HUES64 (cell line): ENCODE data around the gene SLC4A2.

Source experiments
- H3K27ac ChIP-seq: 2 replicates; pipeline ENCODE4 v1.7.0; 2013; ENCODE audit warnings: low read depth, low read length, inconsistent platforms
- H3K27me3 ChIP-seq: 2 replicates; pipeline ENCODE4 v1.6.1; 2013; ENCODE audit warnings: mild to moderate bottlenecking, low read length; ENCODE audit not compliant: insufficient read depth
- H3K36me3 ChIP-seq: 2 replicates; pipeline ENCODE4 v1.6.1; 2013; ENCODE audit warnings: mild to moderate bottlenecking, low read length; ENCODE audit not compliant: insufficient read depth
- H3K4me1 ChIP-seq: 2 replicates; pipeline ENCODE4 v1.6.1; 2013; ENCODE audit warnings: mild to moderate bottlenecking, low read length, moderate library complexity; ENCODE audit not compliant: insufficient read depth
- H3K4me3 ChIP-seq: 2 replicates; pipeline ENCODE4 v1.5.1; 2013; ENCODE audit warnings: mild to moderate bottlenecking, low read length, moderate library complexity
- H3K9ac ChIP-seq: 2 replicates; pipeline ENCODE4 v1.6.1; 2013; ENCODE audit warnings: mild to moderate bottlenecking, low read depth, low read length
- H3K9me3 ChIP-seq: 2 replicates; pipeline ENCODE4 v1.6.1; 2013; ENCODE audit warnings: low read depth, low read length; ENCODE audit not compliant: insufficient read depth
- WGBS: fragments of 150-250, 120-280 bp; methylation state at CpG from one replicate; pipeline ENCODE4 v1.1.7; 2013; ENCODE audit warnings: missing lambda C conversion rate; 5-methylcytosine and 5-hydroxymethylcytosine counted together

SLC4A2 gene

GRCh38 chr7:151057989-151058780 lies 1.2 kb upstream of the SLC4A2 start:
- Histone ChIP-seq H3K4me1 (peaks cover 35% of the 10 kb centered on the region), H3K27me3 (peaks cover 32% of the 10 kb centered on the region), H3K36me3 (no peaks in the 10 kb centered on the region), H3K9me3 (no peaks in the 10 kb centered on the region), H3K4me3 (peak overlapping the region; percentile 86), H3K27ac (peak overlapping the region; percentile 85), H3K9ac (peak overlapping the region; percentile 36; the same call in 1 of the 2 replicates)
- WGBS, result 6% methylated on average over 46 of the region's 46 CpGs

GRCh38 chr7:151058781-151059366 lies 515 bp upstream of the SLC4A2 start:
- 12% methylated on average over 18 of the region's 18 CpGs for WGBS

GRCh38 chr7:151060113-151060415 lies 675 bp downstream of the SLC4A2 start:
- peaks cover 32% of the 10 kb centered on the region for H3K27me3 ChIP-seq
- WGBS, result 1% methylated on average over 16 of the region's 17 CpGs
- H3K36me3 ChIP-seq, result peaks cover 8% of the 10 kb centered on the region

More at GRCh38 chr7:151058781-151059366, 515 bp upstream of the SLC4A2 start:
- Histone ChIP-seq H3K4me3 (peak overlapping the region; percentile 86), H3K36me3 (no peaks in the 10 kb centered on the region), H3K27me3 (peaks cover 32% of the 10 kb centered on the region), H3K9me3 (no peaks in the 10 kb centered on the region), H3K9ac (peak overlapping the region; percentile 57), H3K4me1 (peaks cover 35% of the 10 kb centered on the region), H3K27ac (peak overlapping the region; percentile 85; the same call in 1 of the 2 replicates)

GRCh38 chr7:151060416-151061212 lies 1.2 kb downstream of the SLC4A2 start:
- H3K4me1 ChIP-seq, result peaks cover 35% of the 10 kb centered on the region
- no peaks in the 10 kb centered on the region for H3K9me3 ChIP-seq
- peak overlapping the region; percentile 86 for H3K4me3 ChIP-seq
- H3K36me3 ChIP-seq, result peaks cover 13% of the 10 kb centered on the region
- H3K27me3 ChIP-seq, result peaks cover 31% of the 10 kb centered on the region
- 8% methylated on average over 16 of the region's 21 CpGs for WGBS
- no peak overlapping the region for H3K27ac ChIP-seq
- peak overlapping the region; percentile 51 for H3K9ac ChIP-seq

More at GRCh38 chr7:151060113-151060415, 675 bp downstream of the SLC4A2 start:
- peak overlapping the region; percentile 86 for H3K4me3 ChIP-seq
- H3K4me1 ChIP-seq, result peaks cover 35% of the 10 kb centered on the region
- no peak overlapping the region for H3K27ac ChIP-seq
- peak overlapping the region; percentile 51 for H3K9ac ChIP-seq
- no peaks in the 10 kb centered on the region for H3K9me3 ChIP-seq

GRCh38 chr7:151061213-151062110 lies 2.1 kb downstream of the SLC4A2 start:
- H3K36me3 ChIP-seq, result peaks cover 20% of the 10 kb centered on the region
- peak overlapping the region; percentile 39 for H3K4me3 ChIP-seq
- 16% methylated on average over 33 of the region's 33 CpGs for WGBS

GRCh38 chr7:151062111-151062398 lies 2.7 kb downstream of the SLC4A2 start:
- peak overlapping the region; percentile 39 for H3K4me3 ChIP-seq
- no peaks in the 10 kb centered on the region for H3K9me3 ChIP-seq
- no peak overlapping the region; the same call in 1 of the 2 replicates for H3K27ac ChIP-seq
- H3K9ac ChIP-seq, result peak overlapping the region; percentile 2; the same call in 1 of the 2 replicates
- H3K27me3 ChIP-seq, result peaks cover 17% of the 10 kb centered on the region; the same call in 1 of the 2 replicates
- WGBS, result 10% methylated on average over 11 of the region's 11 CpGs
- peaks cover 30% of the 10 kb centered on the region for H3K4me1 ChIP-seq
- peaks cover 26% of the 10 kb centered on the region for H3K36me3 ChIP-seq

More at GRCh38 chr7:151061213-151062110, 2.1 kb downstream of the SLC4A2 start:
- Histone ChIP-seq H3K27me3 (peaks cover 23% of the 10 kb centered on the region), H3K9ac (peak overlapping the region; percentile 2; the same call in 1 of the 2 replicates), H3K27ac (no peak overlapping the region; the same call in 1 of the 2 replicates), H3K4me1 (peaks cover 32% of the 10 kb centered on the region), H3K9me3 (no peaks in the 10 kb centered on the region)

- Histone ChIP-seq H3K4me3 (peak overlapping the region; percentile 63), H3K36me3 (peaks cover 32% of the 10 kb centered on the region), H3K27ac (peak overlapping the region; percentile 91), H3K9me3 (no peaks in the 10 kb centered on the region), H3K9ac (peak overlapping the region; percentile 71), H3K4me1 (peaks cover 30% of the 10 kb centered on the region), H3K27me3 (peaks cover 13% of the 10 kb centered on the region; the same call in 1 of the 2 replicates)
- WGBS, result 1% methylated on average over 36 of the region's 43 CpGs
These were observed 3.2 kb downstream of the SLC4A2 start for GRCh38 chr7:151062399-151063211.

- Histone ChIP-seq H3K9me3 (no peaks in the 10 kb centered on the region), H3K9ac (0 out of 2 replicates have a peak overlapping the region, but pooled peaks have one; percentile 8), H3K4me1 (peaks cover 30% of the 10 kb centered on the region), H3K36me3 (peaks cover 38% of the 10 kb centered on the region), H3K4me3 (peak overlapping the region; percentile 63), H3K27me3 (peaks cover 13% of the 10 kb centered on the region; the same call in 1 of the 2 replicates), H3K27ac (no peak overlapping the region)
- WGBS, result 7% methylated on average over 11 of the region's 11 CpGs
These were observed 3.8 kb downstream of the SLC4A2 start for GRCh38 chr7:151063212-151063561.

- H3K4me3 ChIP-seq, result no peak overlapping the region
- 95% methylated on average over 18 of the region's 18 CpGs for WGBS
- no peak overlapping the region for H3K9ac ChIP-seq
- H3K4me1 ChIP-seq, result peaks cover 20% of the 10 kb centered on the region
- no peak overlapping the region for H3K27ac ChIP-seq
- H3K9me3 ChIP-seq, result no peaks in the 10 kb centered on the region
- H3K36me3 ChIP-seq, result peaks cover 48% of the 10 kb centered on the region
- H3K27me3 ChIP-seq, result peaks cover 7% of the 10 kb centered on the region; the same call in 1 of the 2 replicates
These were observed 5.1 kb downstream of the SLC4A2 start for GRCh38 chr7:151064454-151064853.

GRCh38 chr7:151064993-151065392 lies 5.6 kb downstream of the SLC4A2 start:
- WGBS, result 94% methylated on average over 6 of the region's 6 CpGs

More at GRCh38 chr7:151064993-151065392, 5.6 kb downstream of the SLC4A2 start:
- Histone ChIP-seq H3K9ac (no peak overlapping the region), H3K27ac (no peak overlapping the region), H3K36me3 (peaks cover 54% of the 10 kb centered on the region), H3K9me3 (no peaks in the 10 kb centered on the region), H3K4me3 (no peak overlapping the region), H3K4me1 (peaks cover 20% of the 10 kb centered on the region), H3K27me3 (peaks cover 7% of the 10 kb centered on the region; the same call in 1 of the 2 replicates)
